OCI-LY7 (cell line): Measurements from ENCODE around the gene GLRX5.

Experiments
- CTCF ChIP-seq: fragments of 200-600 bp; sonication (generic); conservative IDR thresholded peaks from 2 replicates; pipeline ENCODE4 v1.5.1; 2014; ENCODE audit warnings: mild to moderate bottlenecking, antibody characterized with exemption, low read length, moderate library complexity, mixed read lengths
- EZH2phosphoT487 ChIP-seq: fragments of 200-600 bp; sonication (generic); IDR thresholded peaks from 2 replicates; pipeline ENCODE4 v1.6.1; 2018; ENCODE audit warnings: low read depth, borderline replicate concordance, mild to moderate bottlenecking, mixed run types, antibody characterized with exemption, low read length, moderate library complexity, mixed read lengths

DNA sequence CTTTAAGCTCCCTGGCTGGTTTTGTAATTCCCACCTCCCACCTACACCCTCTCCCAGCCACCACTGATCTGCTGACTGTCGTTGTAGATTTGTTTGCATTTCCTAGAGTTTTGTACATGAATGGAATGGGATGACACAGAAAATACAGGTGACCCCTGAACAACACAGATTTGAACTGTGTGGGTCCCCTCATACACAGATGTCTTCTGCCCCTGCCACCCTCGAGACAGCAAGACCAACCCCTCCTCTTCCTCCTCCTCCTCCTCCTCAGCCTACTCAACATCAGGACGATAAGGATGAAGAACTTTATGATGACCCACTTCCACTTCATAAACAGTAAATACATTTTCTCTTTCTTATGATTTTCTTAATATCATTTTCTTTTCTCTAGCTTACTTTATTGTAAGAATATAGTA, 47.2 kb upstream of the GLRX5 start:
- no peak for TF ChIP-seq CTCF
- TF ChIP-seq EZH2phosphoT487, result no peak
